ENCODE results near the gene CNKSR3.

CNKSR3 gene

DNA sequence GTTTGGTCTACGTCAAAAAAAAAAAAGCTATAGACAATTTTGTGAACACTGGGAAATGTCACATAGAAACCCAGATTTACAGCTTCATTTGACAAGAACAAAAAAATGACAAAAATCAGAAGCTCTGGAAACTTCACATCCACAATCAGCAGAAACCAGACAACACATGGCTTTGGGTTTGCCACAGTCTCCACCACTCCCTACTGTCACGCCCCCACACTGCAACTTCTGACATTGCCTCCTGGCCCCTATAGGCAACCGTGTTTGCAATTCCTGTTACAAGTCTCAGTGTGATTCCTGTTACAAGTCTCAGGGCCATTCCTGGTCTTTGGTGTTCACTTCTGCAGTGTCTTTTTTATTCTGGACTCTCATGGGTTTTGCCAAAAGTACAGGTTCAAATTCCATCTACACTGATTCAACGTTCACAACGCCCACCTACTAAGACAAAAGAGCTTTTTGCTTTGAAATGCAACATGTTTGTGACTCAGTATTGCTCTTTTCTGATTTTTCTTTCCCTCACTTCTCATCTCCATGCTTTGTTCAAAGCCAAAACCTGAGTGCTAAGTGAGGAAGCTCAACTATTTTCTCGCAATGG is 12.0 kb downstream of the CNKSR3 start:
- H3K9ac ChIP-seq = no peak overlapping the region
- H2AFZ ChIP-seq (ENCODE audit: low read depth) = no peak overlapping the region
- H3K4me2 ChIP-seq = no peak overlapping the region
- no peaks in the 10 kb centered on the region for H4K20me1 ChIP-seq (ENCODE audit: insufficient read depth)
- no peaks in the 10 kb centered on the region for H3K4me1 ChIP-seq (ENCODE audit: low read depth, poor library complexity, severe bottlenecking)
- no peak overlapping the region for H3K27ac ChIP-seq
- TF ChIP-seq, protein P1, sequence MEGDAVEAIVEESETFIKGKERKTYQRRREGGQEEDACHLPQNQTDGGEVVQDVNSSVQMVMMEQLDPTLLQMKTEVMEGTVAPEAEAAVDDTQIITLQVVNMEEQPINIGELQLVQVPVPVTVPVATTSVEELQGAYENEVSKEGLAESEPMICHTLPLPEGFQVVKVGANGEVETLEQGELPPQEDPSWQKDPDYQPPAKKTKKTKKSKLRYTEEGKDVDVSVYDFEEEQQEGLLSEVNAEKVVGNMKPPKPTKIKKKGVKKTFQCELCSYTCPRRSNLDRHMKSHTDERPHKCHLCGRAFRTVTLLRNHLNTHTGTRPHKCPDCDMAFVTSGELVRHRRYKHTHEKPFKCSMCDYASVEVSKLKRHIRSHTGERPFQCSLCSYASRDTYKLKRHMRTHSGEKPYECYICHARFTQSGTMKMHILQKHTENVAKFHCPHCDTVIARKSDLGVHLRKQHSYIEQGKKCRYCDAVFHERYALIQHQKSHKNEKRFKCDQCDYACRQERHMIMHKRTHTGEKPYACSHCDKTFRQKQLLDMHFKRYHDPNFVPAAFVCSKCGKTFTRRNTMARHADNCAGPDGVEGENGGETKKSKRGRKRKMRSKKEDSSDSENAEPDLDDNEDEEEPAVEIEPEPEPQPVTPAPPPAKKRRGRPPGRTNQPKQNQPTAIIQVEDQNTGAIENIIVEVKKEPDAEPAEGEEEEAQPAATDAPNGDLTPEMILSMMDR (conservative IDR thresholded peaks at IDR 0.05; ENCODE audit: low read depth, low read length) = no peak
- H3K79me2 ChIP-seq (ENCODE audit: insufficient read depth, low read depth) = no peaks in the 10 kb centered on the region
- H3K4me3 ChIP-seq (IDR thresholded peaks at IDR 0.05; ENCODE audit: insufficient read depth, low read depth, low read length) = no peak overlapping the region
- H3K27me3 ChIP-seq (ENCODE audit: insufficient read depth, low read depth) = no peaks in the 10 kb centered on the region
- no peaks in the 10 kb centered on the region for H3K36me3 ChIP-seq (ENCODE audit: insufficient read depth)

DNA sequence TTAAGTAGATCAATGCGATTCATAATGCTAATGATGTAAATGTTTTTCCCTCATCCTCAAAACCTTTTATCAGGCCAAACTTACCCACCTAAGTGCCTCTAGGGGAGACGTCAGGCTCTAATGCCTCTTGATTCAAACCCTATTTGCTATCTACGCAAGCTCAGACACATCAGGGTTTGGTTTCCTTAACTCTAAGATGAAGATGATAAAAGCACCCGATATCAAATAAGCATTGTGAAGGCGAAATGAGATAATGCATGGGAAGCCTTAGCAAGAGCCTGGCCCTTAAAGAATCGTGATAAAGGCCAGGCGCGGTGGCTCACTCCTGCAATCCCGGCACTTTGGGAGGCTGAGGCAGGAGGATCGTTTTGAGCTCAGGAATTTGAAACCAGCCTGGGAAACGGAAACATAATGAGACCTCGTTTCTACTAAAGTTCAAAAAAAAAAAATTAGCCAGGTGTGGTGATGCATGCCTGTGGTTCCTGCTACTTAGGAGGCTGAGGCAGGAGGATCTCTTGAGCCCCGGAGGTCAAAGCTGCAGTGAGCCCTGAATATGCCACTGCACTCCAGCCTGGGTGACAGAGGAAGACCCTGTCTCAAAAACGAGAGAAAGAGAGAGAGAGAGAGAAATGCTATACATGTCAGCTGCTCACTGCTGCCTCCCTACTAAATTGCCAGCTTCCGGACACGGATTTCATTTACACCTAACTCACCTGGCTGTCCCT is 13.5 kb downstream of the CNKSR3 start:
- H4K20me1 ChIP-seq (ENCODE audit: insufficient read depth) = no peaks in the 10 kb centered on the region
- no peaks in the 10 kb centered on the region for H3K4me1 ChIP-seq (ENCODE audit: low read depth, poor library complexity, severe bottlenecking)
- no peak overlapping the region for H3K4me3 ChIP-seq (IDR thresholded peaks at IDR 0.05; ENCODE audit: insufficient read depth, low read depth, low read length)
- H2AFZ ChIP-seq (ENCODE audit: low read depth) = no peak overlapping the region
- H3K27ac ChIP-seq = no peak overlapping the region
- no peaks in the 10 kb centered on the region for H3K79me2 ChIP-seq (ENCODE audit: insufficient read depth, low read depth)
- H3K4me2 ChIP-seq = no peak overlapping the region
- no peak overlapping the region for H3K9ac ChIP-seq
- no peaks in the 10 kb centered on the region for H3K36me3 ChIP-seq (ENCODE audit: insufficient read depth)
- no peaks in the 10 kb centered on the region for H3K27me3 ChIP-seq (ENCODE audit: insufficient read depth, low read depth)
- TF ChIP-seq, protein P1 (conservative IDR thresholded peaks at IDR 0.05; ENCODE audit: low read depth, low read length) = no peak

DNA sequence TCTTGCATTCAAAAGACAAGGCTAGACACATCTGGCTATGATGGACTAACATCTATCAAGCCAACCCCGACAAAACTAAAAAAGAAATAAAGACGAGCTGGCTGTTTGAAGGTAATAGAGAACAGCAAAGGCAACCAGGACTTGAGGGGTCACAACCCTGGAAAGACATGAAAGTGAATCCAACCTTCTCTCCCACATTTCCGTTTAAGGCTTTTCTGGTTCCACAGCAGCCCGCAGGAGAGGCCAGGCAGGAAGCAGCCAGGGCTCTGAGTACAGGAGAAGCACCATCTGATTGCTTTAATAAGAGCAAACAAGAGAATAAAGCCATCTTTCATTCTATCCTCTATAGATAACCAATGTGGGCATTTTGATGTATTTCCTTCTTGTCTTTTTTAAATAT is 14.3 kb downstream of the CNKSR3 start:
- no peak overlapping the region for H2AFZ ChIP-seq (ENCODE audit: low read depth)
- TF ChIP-seq, protein P1 (conservative IDR thresholded peaks at IDR 0.05; ENCODE audit: low read depth, low read length) = no peak
- H3K36me3 ChIP-seq (ENCODE audit: insufficient read depth) = no peaks in the 10 kb centered on the region

DNA sequence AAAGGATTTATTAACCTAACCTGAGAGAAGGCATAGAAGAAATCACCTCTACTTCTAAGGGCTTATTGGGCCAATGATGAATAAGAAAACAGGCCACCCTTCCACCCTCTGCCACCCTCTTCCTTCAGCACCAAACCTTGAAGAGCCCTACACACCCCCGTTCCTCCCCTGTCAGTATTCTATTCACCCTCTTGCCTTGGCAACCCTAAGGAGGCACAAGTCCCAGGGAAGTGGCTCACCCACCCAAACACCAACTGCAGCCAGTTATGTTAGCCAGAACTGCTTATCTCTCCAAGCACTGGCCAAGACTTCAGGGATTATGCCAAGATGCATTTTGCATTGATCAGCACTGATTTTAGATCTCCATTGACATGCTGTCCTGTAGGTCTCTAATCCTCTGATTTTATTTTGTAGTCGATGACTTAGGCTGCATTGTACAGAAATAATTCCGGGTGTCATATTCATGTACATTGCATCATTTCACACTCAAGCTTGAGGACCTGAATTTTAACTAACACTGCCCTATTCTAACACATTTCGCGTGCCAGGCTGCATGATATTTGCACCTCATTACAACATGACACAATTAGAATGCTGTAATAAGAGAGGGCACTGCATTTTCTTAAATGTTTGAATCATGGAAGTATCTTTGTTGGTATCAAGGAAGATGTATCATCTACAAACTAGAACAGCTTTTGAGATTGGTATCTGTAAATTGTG is 15.7 kb downstream of the CNKSR3 start:
- H4K20me1 ChIP-seq (ENCODE audit: insufficient read depth) = no peaks in the 10 kb centered on the region
- TF ChIP-seq, protein P1 (conservative IDR thresholded peaks at IDR 0.05; ENCODE audit: low read depth, low read length) = no peak
- no peaks in the 10 kb centered on the region for H3K79me2 ChIP-seq (ENCODE audit: insufficient read depth, low read depth)
- H3K36me3 ChIP-seq (ENCODE audit: insufficient read depth) = no peaks in the 10 kb centered on the region
- H3K9ac ChIP-seq = no peak overlapping the region
- H3K4me3 ChIP-seq (IDR thresholded peaks at IDR 0.05; ENCODE audit: insufficient read depth, low read depth, low read length) = no peak overlapping the region
- H3K27ac ChIP-seq = no peak overlapping the region
- H3K27me3 ChIP-seq (ENCODE audit: insufficient read depth, low read depth) = no peaks in the 10 kb centered on the region
- H3K4me1 ChIP-seq (ENCODE audit: low read depth, poor library complexity, severe bottlenecking) = no peaks in the 10 kb centered on the region
- H3K4me2 ChIP-seq = no peak overlapping the region
- H2AFZ ChIP-seq (ENCODE audit: low read depth) = no peak overlapping the region

More for the DNA sequence above, 14.3 kb downstream of the CNKSR3 start:
- no peaks in the 10 kb centered on the region for H4K20me1 ChIP-seq (ENCODE audit: insufficient read depth)
- H3K27me3 ChIP-seq (ENCODE audit: insufficient read depth, low read depth) = no peaks in the 10 kb centered on the region
- no peak overlapping the region for H3K4me3 ChIP-seq (IDR thresholded peaks at IDR 0.05; ENCODE audit: insufficient read depth, low read depth, low read length)
- H3K4me2 ChIP-seq = no peak overlapping the region
- no peak overlapping the region for H3K9ac ChIP-seq
- H3K27ac ChIP-seq = no peak overlapping the region
- H3K79me2 ChIP-seq (ENCODE audit: insufficient read depth, low read depth) = no peaks in the 10 kb centered on the region
- no peaks in the 10 kb centered on the region for H3K4me1 ChIP-seq (ENCODE audit: low read depth, poor library complexity, severe bottlenecking)

Measured in KMS-11 (cell line).